ENCODE results near the gene NCS1. TPM values are rescaled to one million over a fixed set of nuclear protein-coding genes. Genes with fewer than 3 reads are reported as not detected.

NCS1 gene
- total RNA-seq, 1 experiment from 2014 or later, result 18.2 TPM

GRCh38 chr9:130284249-130284625 is 112.0 kb downstream of the NCS1 start:
- Mint-ChIP-seq H3K36me3 (ENCODE audit: insufficient read depth, unreplicated experiment) (no peaks in the 10 kb centered on the region), H3K27me3 (ENCODE audit: insufficient read depth, unreplicated experiment) (peaks cover 32% of the 10 kb centered on the region), H3K27ac (ENCODE audit: unreplicated experiment) (no peak overlapping the region), H3K9me3 (ENCODE audit: unreplicated experiment) (no peaks in the 10 kb centered on the region), H3K4me1 (ENCODE audit: low read depth, unreplicated experiment) (no peaks in the 10 kb centered on the region), H3K4me3 (ENCODE audit: unreplicated experiment) (no peak overlapping the region)
- TF ChIP-seq CTCF (IDR thresholded peaks at IDR 0.05; ENCODE audit: insufficient read depth in 1 of 2, low read depth in 1 of 2, low read length in 1 of 2, severe bottlenecking in 1 of 2, unreplicated experiment in 1 of 2), result no peak
- POLR2A ChIA-PET, result no interaction called here
- no peaks in the 10 kb centered on the region for H3K36me3 ChIP-seq (ENCODE audit: control insufficient read depth, insufficient read depth, low read length)
- no TSS peak for BruUV-seq (replicated peaks)
- intact Hi-C loops (cut with micrococcal nuclease; ENCODE audit: unreplicated experiment), result no loop called here
- CTCF ChIA-PET, result no interaction called here
- H3K27me3 ChIP-seq (replicated peaks; ENCODE audit: control insufficient read depth, insufficient read depth, low read length), result no peaks in the 10 kb centered on the region; the same call in 1 of the 2 replicates
- no peaks in the 10 kb centered on the region for H3K4me1 ChIP-seq
- H3K9me3 ChIP-seq, result no peaks in the 10 kb centered on the region
- DNase-seq, result no peak
- H3K4me3 ChIP-seq (ENCODE audit: low read depth, low read length), result no peak overlapping the region

GRCh38 chr9:130284690-130285089 is 112.5 kb downstream of the NCS1 start:
- Mint-ChIP-seq H3K4me3 (ENCODE audit: unreplicated experiment) (no peak overlapping the region), H3K4me1 (ENCODE audit: low read depth, unreplicated experiment) (no peaks in the 10 kb centered on the region), H3K27ac (ENCODE audit: unreplicated experiment) (no peak overlapping the region), H3K27me3 (ENCODE audit: insufficient read depth, unreplicated experiment) (peaks cover 32% of the 10 kb centered on the region), H3K36me3 (ENCODE audit: insufficient read depth, unreplicated experiment) (no peaks in the 10 kb centered on the region), H3K9me3 (ENCODE audit: unreplicated experiment) (no peaks in the 10 kb centered on the region)
- no peaks in the 10 kb centered on the region for H3K36me3 ChIP-seq (ENCODE audit: control insufficient read depth, insufficient read depth, low read length)
- TF ChIP-seq CTCF (IDR thresholded peaks at IDR 0.05; ENCODE audit: insufficient read depth in 1 of 2, low read depth in 1 of 2, low read length in 1 of 2, severe bottlenecking in 1 of 2, unreplicated experiment in 1 of 2), result no peak
- intact Hi-C loops (cut with micrococcal nuclease; ENCODE audit: unreplicated experiment), result no loop called here
- POLR2A ChIA-PET, result no interaction called here
- BruUV-seq (replicated peaks), result no TSS peak
- CTCF ChIA-PET, result no interaction called here
- no peak for DNase-seq
- no peaks in the 10 kb centered on the region for H3K4me1 ChIP-seq
- no peaks in the 10 kb centered on the region for H3K9me3 ChIP-seq
- H3K27me3 ChIP-seq (replicated peaks; ENCODE audit: control insufficient read depth, insufficient read depth, low read length), result peaks cover 2% of the 10 kb centered on the region; the same call in 1 of the 2 replicates
- no peak overlapping the region for H3K4me3 ChIP-seq (ENCODE audit: low read depth, low read length)

GRCh38 chr9:130285271-130285670 is 113.1 kb downstream of the NCS1 start:
- Mint-ChIP-seq H3K27ac (ENCODE audit: unreplicated experiment) (no peak overlapping the region), H3K27me3 (ENCODE audit: insufficient read depth, unreplicated experiment) (peaks cover 32% of the 10 kb centered on the region), H3K4me1 (ENCODE audit: low read depth, unreplicated experiment) (no peaks in the 10 kb centered on the region), H3K36me3 (ENCODE audit: insufficient read depth, unreplicated experiment) (no peaks in the 10 kb centered on the region), H3K9me3 (ENCODE audit: unreplicated experiment) (no peaks in the 10 kb centered on the region), H3K4me3 (ENCODE audit: unreplicated experiment) (no peak overlapping the region)
- H3K4me1 ChIP-seq, result no peaks in the 10 kb centered on the region
- no peaks in the 10 kb centered on the region for H3K9me3 ChIP-seq
- ChIA-PET CTCF (interaction anchor here (0.9 kb wide), 1 partner anchor 16 kb away, joined by 3 read pairs; no protein-coding TSS in a partner anchor), POLR2A (no interaction called here)
- BruUV-seq (replicated peaks), result no TSS peak
- H3K27me3 ChIP-seq (replicated peaks; ENCODE audit: control insufficient read depth, insufficient read depth, low read length), result peaks cover 2% of the 10 kb centered on the region; the same call in 1 of the 2 replicates
- H3K36me3 ChIP-seq (ENCODE audit: control insufficient read depth, insufficient read depth, low read length), result no peaks in the 10 kb centered on the region
- H3K4me3 ChIP-seq (ENCODE audit: low read depth, low read length), result no peak overlapping the region
- DNase-seq, result no peak
- no peak for TF ChIP-seq CTCF (IDR thresholded peaks at IDR 0.05; ENCODE audit: insufficient read depth in 1 of 2, low read depth in 1 of 2, low read length in 1 of 2, severe bottlenecking in 1 of 2, unreplicated experiment in 1 of 2)
- intact Hi-C loops (cut with micrococcal nuclease; ENCODE audit: unreplicated experiment), result no loop called here

Data from Caco-2 (cell line).